NCI-H1092 treated with DMSO at 0.1 percent for 48 hours (cell line): ENCODE measurements around the gene LIMS2.

ENCODE experiments used
- DNase-seq: peaks from one replicate; lab custom pipeline; 2025; lab: John Stamatoyannopoulos, UW

LIMS2 gene

GRCh38 chr2:127645395-127646291 lies 29.7 kb downstream of the LIMS2 start, which contains the start of gene GPR17:
Gene GPR17 (plus strand): TSS chr2:127646153. CDS start chr2:127650736, 4,583 bp downstream.
- DNase-seq = no peak

- no peak for DNase-seq
Measured at GRCh38 chr2:127645026-127645394, 30.3 kb downstream of the LIMS2 start.

- no peak for DNase-seq
Measured at GRCh38 chr2:127644066-127645025, 31.0 kb downstream of the LIMS2 start.

- no peak for DNase-seq
Measured at GRCh38 chr2:127643439-127644065, 31.8 kb downstream of the LIMS2 start.

GRCh38 chr2:127642706-127643438 lies 32.5 kb downstream of the LIMS2 start:
- DNase-seq = no peak

- DNase-seq = no peak
Measured at GRCh38 chr2:127641846-127642507, 33.4 kb downstream of the LIMS2 start.

GRCh38 chr2:127641133-127641532 lies 34.2 kb downstream of the LIMS2 start:
- DNase-seq = no peak

GRCh38 chr2:127640082-127641072 lies 35.0 kb downstream of the LIMS2 start:
- DNase-seq = no peak

GRCh38 chr2:127639111-127639474 lies 36.2 kb downstream of the LIMS2 start:
- DNase-seq = no peak

- DNase-seq = no peak
Measured at GRCh38 chr2:127638361-127639110, 36.8 kb downstream of the LIMS2 start.

GRCh38 chr2:127637725-127638252 lies 37.5 kb downstream of the LIMS2 start:
- DNase-seq = no peak

- no peak for DNase-seq
Measured at GRCh38 chr2:127637236-127637630, 38.1 kb downstream of the LIMS2 start.

GRCh38 chr2:127636248-127637235 lies 38.8 kb downstream of the LIMS2 start:
- DNase-seq = no peak

- no peak for DNase-seq
Measured at GRCh38 chr2:127635380-127636237, 39.7 kb downstream of the LIMS2 start.

GRCh38 chr2:127634626-127635379 lies 40.5 kb downstream of the LIMS2 start:
- no peak for DNase-seq
